ENCODE data around the gene PTPN6.
A peak's percentile ranks its signal among the peaks of the same experiment; 100 is the strongest.
"Not testable (repeated sequence)": the region's sequence is repeated elsewhere in the genome, so short reads cannot be mapped to it uniquely, and the experiment has no call there.

Gene PTPN6

GRCh38 chr12:6950811-6951540, at the start of gene PTPN6:
PTPN6 (plus strand) TSS chr12:6951356; CDS start chr12:6951513, 157 bp downstream.
- peak; percentile 74 for DNase-seq

DNA sequence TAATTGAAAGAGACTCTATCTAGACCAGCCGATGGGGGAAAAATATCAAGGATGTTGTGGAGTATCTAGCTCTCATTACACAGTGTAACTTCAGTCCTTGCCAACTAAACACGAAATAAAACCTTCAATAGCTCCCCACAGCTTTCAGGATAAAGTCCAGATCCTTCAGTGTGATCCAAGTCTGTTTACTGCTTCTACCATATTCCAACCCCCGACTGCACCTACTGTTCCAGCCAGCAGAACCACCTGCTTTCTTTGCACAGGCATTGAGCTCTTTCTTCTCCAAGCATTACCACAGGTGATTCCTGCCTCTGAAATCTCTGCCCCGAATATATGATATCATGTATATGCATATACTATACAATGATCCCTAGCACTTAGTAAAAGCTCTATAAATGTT, 48.7 kb upstream of the PTPN6 start:
- no peak for DNase-seq

DNA sequence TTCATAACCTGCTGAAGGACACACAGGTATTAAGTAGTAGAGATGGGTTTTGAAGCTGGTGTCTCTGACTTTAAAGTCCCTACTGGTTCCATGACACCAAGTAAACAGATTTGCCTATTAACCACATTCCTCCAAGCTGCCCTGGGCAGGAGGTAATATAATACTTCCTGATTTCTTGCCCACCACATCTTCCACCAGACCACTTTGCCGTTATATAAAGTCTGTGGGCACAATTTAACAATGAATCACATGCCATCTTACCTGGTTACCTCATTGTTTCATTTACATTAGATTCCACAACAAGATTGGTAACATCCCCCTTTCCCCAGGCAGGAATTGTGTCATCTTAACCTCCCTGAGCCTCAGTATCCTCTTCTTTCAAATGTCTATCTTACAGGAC, 47.4 kb upstream of the PTPN6 start:
- DNase-seq: peak; percentile 61

DNA sequence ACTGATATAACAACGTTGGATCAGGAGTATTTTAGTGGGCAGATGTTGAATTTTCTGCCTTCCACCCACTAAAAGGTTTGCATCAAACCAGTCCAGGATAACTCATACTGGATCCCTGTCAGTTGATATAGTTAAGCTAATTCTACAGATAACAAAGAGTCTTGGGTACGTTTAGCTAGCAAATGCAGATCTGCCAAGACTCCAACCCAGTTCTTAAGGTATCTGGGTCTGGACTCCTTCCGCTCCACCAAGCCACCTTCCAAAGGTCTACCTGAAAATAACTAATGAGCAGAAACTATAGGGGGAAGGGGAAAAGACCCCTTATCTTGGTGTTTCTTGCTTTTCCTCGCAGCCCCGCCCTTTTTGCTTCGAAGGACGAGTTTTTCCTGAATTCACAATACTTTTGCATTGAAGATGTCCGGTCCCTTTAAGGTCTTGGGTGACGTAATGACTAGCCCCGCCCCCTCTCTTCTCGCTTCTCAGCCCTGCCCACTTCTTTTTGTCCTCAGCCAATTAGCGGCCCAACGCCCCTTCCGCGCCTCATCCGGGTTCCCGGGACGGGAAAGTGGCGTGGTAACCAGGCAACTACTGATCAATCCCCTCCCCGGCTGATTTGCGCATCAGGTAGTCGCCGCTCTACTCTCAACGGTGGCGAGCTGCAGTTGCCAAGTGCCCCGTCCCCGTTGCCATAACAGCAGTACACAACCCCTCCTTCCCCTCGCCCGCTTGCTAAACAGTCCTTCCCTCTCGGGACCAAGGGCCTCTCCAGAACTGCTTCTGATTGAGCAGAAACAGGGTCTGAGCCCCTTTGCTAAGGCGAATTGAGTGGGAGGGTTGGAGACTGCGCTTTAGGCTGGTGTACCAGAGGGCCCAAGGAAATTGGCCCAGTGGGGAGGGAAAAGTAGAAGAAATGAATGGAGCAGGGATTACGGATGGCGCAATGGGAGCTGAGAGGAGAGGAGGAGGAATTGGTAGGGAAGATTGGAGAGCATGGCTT, 46.6 kb upstream of the PTPN6 start, which contains the start of gene LRRC23:
TSS of gene LRRC23 (plus strand) at position 543 of the 997 bp plus-strand sequence. CDS start 812 bp downstream, outside the sequence.
- peak; percentile 98 for DNase-seq

GRCh38 chr12:6905414-6906040, 45.6 kb upstream of the PTPN6 start:
- DNase-seq: no peak

GRCh38 chr12:6908141-6908540, 43.0 kb upstream of the PTPN6 start:
- DNase-seq: not testable (repeated sequence)

DNA sequence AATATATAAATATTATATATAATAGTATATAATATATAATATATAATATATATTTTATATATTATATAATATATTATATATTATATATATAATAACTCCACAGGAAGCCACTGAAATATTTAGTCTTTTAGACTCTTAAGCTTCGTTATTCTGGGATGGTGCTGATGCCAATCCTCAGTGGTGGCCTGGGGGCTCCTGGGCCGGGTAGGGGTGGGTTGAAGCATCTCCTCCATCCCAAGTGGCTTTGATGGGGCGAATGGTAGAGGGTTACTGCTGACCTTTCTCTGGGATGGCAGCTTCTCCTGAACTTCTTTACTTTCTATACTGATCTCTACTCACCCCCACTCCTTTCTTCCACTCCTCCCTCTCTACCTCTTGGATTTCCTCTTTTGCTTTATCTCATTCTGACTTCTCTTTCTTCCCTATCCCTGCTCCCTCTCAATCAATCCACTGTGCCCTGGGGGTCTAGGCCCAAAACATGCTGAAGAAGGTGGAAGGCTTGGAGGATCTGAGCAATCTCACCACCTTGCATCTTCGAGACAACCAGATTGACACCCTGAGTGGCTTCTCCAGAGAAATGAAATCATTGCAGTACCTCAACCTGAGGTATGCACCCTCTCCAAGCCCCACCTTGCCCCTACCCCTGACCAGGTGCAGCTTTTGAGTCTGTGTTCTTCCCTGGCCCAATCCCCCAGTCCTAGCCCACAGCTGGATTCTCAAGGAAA, 41.6 kb upstream of the PTPN6 start:
- no peak for DNase-seq

- no peak for DNase-seq
Observed at GRCh38 chr12:6912164-6912935, 38.8 kb upstream of the PTPN6 start.

- peak; percentile 60 for DNase-seq
Observed at GRCh38 chr12:6914246-6914946, 36.8 kb upstream of the PTPN6 start, which contains the start of gene ENO2. ENO2 (plus strand) TSS chr12:6914580; CDS start chr12:6915833, 1,253 bp downstream.

- peak; percentile 61 for DNase-seq
Observed at GRCh38 chr12:6914947-6915788, 36.0 kb upstream of the PTPN6 start.

DNA sequence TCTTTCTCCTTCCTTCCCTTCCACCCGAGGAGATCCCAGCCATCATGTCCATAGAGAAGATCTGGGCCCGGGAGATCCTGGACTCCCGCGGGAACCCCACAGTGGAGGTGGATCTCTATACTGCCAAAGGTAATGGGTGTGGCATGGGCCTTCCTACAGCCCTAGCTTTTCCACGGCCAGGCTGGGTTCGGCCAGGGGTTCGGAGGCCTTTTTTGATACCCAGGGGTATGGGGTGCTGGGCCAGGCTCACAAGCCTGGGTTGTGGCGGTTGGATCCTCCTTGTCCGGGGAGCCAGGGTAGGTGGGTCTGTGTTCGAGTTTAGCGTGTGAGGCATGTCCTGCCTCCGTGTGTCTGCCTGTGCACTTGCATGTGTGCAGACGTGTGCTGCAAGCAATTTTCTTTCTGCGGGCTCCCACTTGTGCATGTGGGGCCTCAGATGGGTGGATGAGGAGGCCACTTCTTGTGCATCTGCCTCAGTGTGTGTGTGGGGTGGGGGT, 35.3 kb upstream of the PTPN6 start:
- DNase-seq: no peak

DNA sequence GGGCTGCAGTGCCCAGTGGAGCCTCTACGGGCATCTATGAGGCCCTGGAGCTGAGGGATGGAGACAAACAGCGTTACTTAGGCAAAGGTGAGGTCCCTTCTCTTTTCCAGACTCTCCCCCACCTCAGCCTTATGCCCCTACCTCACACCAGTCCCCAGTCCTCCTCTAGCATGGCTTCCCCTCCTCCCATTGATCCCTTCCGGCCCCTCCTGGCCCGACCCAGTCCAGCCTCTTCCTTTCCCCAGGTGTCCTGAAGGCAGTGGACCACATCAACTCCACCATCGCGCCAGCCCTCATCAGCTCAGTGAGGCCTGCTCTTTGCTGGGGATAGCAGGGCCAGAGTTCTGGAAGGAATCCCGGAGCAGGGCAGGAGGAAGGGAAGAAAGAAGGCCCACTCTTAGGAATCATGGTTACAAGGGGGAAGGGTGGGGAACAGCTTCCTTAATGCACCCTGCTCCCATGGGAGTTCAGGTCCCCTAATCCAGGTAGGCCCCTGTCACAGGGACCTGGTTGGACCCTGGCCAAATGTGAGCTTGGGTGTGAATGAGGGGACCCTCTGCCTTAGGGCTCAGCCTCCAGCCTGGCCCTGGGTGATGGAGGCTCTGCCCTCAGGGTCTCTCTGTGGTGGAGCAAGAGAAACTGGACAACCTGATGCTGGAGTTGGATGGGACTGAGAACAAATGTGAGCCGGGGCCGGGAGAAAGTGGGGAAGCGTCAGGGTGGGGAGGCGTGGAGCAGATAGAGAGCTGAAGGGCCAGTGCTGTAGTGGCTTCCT, 34.5 kb upstream of the PTPN6 start:
- DNase-seq: no peak

DNA sequence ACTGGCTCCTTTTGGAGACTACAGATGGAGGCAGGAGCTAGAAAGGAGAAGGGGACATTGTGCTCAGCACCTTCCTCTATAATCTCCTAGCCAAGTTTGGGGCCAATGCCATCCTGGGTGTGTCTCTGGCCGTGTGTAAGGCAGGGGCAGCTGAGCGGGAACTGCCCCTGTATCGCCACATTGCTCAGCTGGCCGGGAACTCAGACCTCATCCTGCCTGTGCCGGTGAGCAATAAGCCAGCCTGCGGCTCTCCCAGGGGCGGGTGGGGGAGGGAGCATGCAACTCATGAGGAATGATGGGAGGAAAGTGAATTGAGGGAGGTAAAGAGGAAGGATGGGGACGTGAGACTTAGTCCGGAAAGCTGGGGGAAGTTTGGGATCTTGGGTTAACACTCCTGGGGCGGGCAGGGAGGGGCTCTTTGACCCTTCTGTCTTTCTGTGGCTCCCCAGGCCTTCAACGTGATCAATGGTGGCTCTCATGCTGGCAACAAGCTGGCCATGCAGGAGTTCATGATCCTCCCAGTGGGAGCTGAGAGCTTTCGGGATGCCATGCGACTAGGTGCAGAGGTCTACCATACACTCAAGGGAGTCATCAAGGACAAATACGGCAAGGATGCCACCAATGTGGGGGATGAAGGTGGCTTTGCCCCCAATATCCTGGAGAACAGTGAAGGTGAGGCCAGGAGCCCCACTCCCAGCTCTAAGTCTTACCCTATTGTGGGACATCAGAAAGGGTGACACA, 33.5 kb upstream of the PTPN6 start:
- no peak for DNase-seq

- DNase-seq: peak; percentile 40
Observed at GRCh38 chr12:6919588-6919987, 31.6 kb upstream of the PTPN6 start.

DNA sequence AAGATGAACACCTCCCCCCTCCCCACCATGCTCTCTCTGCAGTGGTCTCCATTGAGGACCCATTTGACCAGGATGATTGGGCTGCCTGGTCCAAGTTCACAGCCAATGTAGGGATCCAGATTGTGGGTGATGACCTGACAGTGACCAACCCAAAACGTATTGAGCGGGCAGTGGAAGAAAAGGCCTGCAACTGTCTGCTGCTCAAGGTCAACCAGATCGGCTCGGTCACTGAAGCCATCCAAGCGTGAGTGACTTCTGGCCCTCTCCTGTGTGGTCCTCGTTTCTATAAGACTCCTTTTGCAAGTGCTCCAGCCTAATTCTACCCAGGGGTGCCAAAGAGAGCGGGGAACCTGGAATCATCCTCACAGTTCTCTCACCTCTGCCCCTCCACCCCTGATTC, 29.6 kb upstream of the PTPN6 start:
- no peak for DNase-seq

- no peak for DNase-seq
Observed at GRCh38 chr12:6921996-6922946, 28.9 kb upstream of the PTPN6 start.
